Upper lobe of left lung (tissue), 4 donors: ENCODE measurements around the gene TSPAN5.

Experiments
- EP300 ChIP-seq, 4 donors: sonication (generic); formaldehyde crosslinking; IDR thresholded peaks; one replicate each; pipeline ENCODE4 v1.5.1; 2017; ENCODE audit warnings: antibody characterized with exemption in 4 of 4, control low read depth in 2 of 4
- POLR2A ChIP-seq, 4 donors: fragments of 450-650 bp; IDR thresholded peaks; one replicate each; pipeline ENCODE4 v1.5.1; 2016 to 2017; ENCODE audit warnings: antibody characterized with exemption in 4 of 4, mild to moderate bottlenecking in 2 of 4
- TF ChIP-seq, protein P1 (sequence below), 6 experiments: fragments of 450-650 bp in 4 of 6; fragments of 200-600 bp in 2 of 6; sonication (generic) in 2 of 6; IDR thresholded peaks; one replicate each; pipeline ENCODE4 v1.5.1; 2016 to 2019; ENCODE audit warnings: antibody characterized with exemption in 6 of 6

DNA sequence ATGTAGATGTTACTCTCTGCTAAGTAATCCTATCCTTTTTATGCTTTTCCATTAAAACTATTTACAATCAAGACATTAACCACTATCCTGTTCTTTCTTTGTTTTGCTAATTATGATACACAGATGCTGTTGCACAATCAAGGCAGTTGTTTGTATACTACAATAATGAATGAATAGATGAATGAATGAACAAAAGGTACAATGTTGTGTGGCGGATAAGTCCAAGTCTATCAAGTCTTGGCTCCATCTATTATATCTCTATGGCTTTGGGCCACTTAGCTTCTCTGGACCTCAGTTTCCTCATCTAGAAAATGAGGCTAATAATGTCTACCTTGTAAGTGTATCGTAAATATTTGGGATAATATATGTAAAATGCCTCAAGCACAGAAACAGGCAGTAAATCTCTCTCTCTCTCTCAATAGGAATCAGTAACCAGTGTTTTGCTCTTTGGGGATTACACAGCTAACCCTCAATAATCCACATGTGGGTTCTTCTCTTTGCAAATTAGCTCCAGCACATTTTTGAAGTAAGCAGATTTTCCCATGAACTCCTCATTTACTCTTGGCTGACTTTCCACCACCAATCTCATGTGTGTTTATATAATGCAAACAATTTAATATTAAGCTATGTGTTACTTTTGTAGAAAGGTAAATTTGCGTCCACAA, 27.8 kb upstream of the TSPAN5 start:
- no peak for TF ChIP-seq POLR2A (IDR thresholded peaks at IDR 0.05)
- TF ChIP-seq, protein P1, sequence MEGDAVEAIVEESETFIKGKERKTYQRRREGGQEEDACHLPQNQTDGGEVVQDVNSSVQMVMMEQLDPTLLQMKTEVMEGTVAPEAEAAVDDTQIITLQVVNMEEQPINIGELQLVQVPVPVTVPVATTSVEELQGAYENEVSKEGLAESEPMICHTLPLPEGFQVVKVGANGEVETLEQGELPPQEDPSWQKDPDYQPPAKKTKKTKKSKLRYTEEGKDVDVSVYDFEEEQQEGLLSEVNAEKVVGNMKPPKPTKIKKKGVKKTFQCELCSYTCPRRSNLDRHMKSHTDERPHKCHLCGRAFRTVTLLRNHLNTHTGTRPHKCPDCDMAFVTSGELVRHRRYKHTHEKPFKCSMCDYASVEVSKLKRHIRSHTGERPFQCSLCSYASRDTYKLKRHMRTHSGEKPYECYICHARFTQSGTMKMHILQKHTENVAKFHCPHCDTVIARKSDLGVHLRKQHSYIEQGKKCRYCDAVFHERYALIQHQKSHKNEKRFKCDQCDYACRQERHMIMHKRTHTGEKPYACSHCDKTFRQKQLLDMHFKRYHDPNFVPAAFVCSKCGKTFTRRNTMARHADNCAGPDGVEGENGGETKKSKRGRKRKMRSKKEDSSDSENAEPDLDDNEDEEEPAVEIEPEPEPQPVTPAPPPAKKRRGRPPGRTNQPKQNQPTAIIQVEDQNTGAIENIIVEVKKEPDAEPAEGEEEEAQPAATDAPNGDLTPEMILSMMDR (IDR thresholded peaks at IDR 0.05): no peak
- no peak for TF ChIP-seq EP300 (IDR thresholded peaks at IDR 0.05)
